ENCODE results near the gene IKZF1.

DNA sequence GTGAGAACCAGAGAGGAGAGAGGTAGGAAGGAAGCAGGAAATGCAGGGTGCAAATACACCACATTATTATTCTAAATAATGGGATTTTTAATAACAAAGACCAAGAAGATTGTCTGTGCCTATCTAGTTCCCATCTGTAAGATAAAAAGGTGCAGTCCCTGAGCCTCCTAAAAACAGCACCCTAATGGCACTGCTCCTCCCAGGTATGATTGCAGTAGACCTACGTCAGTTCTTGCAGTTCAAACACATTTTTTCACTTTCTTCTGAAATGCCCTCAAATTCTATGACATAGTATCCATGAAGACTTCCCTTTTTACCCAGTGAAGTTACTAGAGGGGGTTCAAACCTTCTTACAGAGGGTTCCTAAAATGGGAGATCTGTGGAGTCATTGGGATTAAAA is 75.0 kb downstream of the IKZF1 start:
- TF ChIP-seq, protein P1, sequence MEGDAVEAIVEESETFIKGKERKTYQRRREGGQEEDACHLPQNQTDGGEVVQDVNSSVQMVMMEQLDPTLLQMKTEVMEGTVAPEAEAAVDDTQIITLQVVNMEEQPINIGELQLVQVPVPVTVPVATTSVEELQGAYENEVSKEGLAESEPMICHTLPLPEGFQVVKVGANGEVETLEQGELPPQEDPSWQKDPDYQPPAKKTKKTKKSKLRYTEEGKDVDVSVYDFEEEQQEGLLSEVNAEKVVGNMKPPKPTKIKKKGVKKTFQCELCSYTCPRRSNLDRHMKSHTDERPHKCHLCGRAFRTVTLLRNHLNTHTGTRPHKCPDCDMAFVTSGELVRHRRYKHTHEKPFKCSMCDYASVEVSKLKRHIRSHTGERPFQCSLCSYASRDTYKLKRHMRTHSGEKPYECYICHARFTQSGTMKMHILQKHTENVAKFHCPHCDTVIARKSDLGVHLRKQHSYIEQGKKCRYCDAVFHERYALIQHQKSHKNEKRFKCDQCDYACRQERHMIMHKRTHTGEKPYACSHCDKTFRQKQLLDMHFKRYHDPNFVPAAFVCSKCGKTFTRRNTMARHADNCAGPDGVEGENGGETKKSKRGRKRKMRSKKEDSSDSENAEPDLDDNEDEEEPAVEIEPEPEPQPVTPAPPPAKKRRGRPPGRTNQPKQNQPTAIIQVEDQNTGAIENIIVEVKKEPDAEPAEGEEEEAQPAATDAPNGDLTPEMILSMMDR (IDR thresholded peaks at IDR 0.05): no peak
- no peak for TF ChIP-seq POLR2A (IDR thresholded peaks at IDR 0.05; ENCODE audit: low read length)
- TF ChIP-seq MYC (IDR thresholded peaks at IDR 0.05; ENCODE audit: borderline replicate concordance, low read length): no peak
- no peak for TF ChIP-seq RAD21 (conservative IDR thresholded peaks at IDR 0.05 in 1 of 2, IDR thresholded peaks at IDR 0.05 in 1 of 2)
- TF ChIP-seq, protein P2, sequence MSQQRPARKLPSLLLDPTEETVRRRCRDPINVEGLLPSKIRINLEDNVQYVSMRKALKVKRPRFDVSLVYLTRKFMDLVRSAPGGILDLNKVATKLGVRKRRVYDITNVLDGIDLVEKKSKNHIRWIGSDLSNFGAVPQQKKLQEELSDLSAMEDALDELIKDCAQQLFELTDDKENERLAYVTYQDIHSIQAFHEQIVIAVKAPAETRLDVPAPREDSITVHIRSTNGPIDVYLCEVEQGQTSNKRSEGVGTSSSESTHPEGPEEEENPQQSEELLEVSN (IDR thresholded peaks at IDR 0.05; ENCODE audit: borderline replicate concordance, low read depth): no peak
- TF ChIP-seq, protein P3, sequence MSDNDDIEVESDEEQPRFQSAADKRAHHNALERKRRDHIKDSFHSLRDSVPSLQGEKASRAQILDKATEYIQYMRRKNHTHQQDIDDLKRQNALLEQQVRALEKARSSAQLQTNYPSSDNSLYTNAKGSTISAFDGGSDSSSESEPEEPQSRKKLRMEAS (IDR thresholded peaks at IDR 0.05): no peak
